NCI-H2081 (cell line): ENCODE data around the gene EVL.

Experiments
- DNase-seq, 2 experiments: peaks; one replicate each; lab custom pipeline; 2025; lab: John Stamatoyannopoulos, UW

The EVL gene

GRCh38 chr14:100110816-100111215, 45.6 kb downstream of the EVL start:
- DNase-seq = no peak

GRCh38 chr14:100111931-100112704, 46.9 kb downstream of the EVL start:
- DNase-seq = no peak

- DNase-seq = no peak
Observed at GRCh38 chr14:100114109-100114765, 49.0 kb downstream of the EVL start.

GRCh38 chr14:100115236-100115635, 50.0 kb downstream of the EVL start:
- no peak for DNase-seq

- no peak for DNase-seq
Observed at GRCh38 chr14:100115726-100116125, 50.5 kb downstream of the EVL start.

GRCh38 chr14:100116134-100116533, 50.9 kb downstream of the EVL start:
- DNase-seq = peak in 1 of 2 experiments; percentile 22

- DNase-seq = no peak
Observed at GRCh38 chr14:100117026-100117425, 51.8 kb downstream of the EVL start.

GRCh38 chr14:100117633-100118395, 52.6 kb downstream of the EVL start:
- peak; percentile 26 to 81 for DNase-seq

GRCh38 chr14:100118396-100119011, 53.3 kb downstream of the EVL start:
- DNase-seq = no peak

- DNase-seq = no peak
Observed at GRCh38 chr14:100119251-100119650, 54.0 kb downstream of the EVL start.

GRCh38 chr14:100120522-100121269, 55.5 kb downstream of the EVL start:
- no peak for DNase-seq

- no peak for DNase-seq
Observed at GRCh38 chr14:100121643-100122480, 56.6 kb downstream of the EVL start.

GRCh38 chr14:100122481-100123223, 57.4 kb downstream of the EVL start:
- no peak for DNase-seq

- no peak for DNase-seq
Observed at GRCh38 chr14:100123618-100124017, 58.4 kb downstream of the EVL start.

GRCh38 chr14:100124551-100125088, 59.4 kb downstream of the EVL start:
- DNase-seq = no peak

GRCh38 chr14:100126401-100126800, 61.2 kb downstream of the EVL start:
- no peak for DNase-seq

- no peak for DNase-seq
Observed at GRCh38 chr14:100127853-100128455, 62.7 kb downstream of the EVL start.

- no peak for DNase-seq
Observed at GRCh38 chr14:100128688-100129087, 63.5 kb downstream of the EVL start.

- DNase-seq = no peak
Observed at GRCh38 chr14:100129161-100129589, 64.0 kb downstream of the EVL start.
